ENCODE results near the gene CELSR1. TPM values are rescaled to one million over a fixed set of nuclear protein-coding genes. Genes with fewer than 3 reads are reported as not detected.

Gene CELSR1
- total and polyA plus RNA-seq, 2 of the 13 experiments (the other 11 are each of a cell fraction or from before 2014, with no cell fraction given) = 0.78 to 1.8 TPM

- ChIA-PET CTCF (ENCODE audit: low intra/inter-chr PET ratio, low total read pairs) (no interaction called here), POLR2A (no interaction called here)
- no TSS peak for BruUV-seq (replicated peaks)
- Histone ChIP-seq H3K27ac (ENCODE audit: extremely low read length, insufficient read depth, low read length) (no peak overlapping the region), H2AFZ (ENCODE audit: low read length) (no peak overlapping the region), H3K4me1 (ENCODE audit: insufficient read depth, low read length) (no peaks in the 10 kb centered on the region), H3K4me2 (ENCODE audit: low read depth, low read length) (no peak overlapping the region), H4K20me1 (ENCODE audit: insufficient read depth, low read length) (no peaks in the 10 kb centered on the region), H3K36me3 (replicated peaks in 1 of 2; ENCODE audit: control insufficient read depth in 1 of 2, insufficient read depth in 2 of 2, low read length in 2 of 2) (no peaks in the 10 kb centered on the region), H3K9me3 (ENCODE audit: low read length) (no peaks in the 10 kb centered on the region), H3K27me3 (ENCODE audit: control insufficient read depth in 1 of 2, insufficient read depth in 2 of 2, low read length in 2 of 2) (peaks cover 0 to 14% of the 10 kb centered on the region in 2 experiments; a peak in 3 of 5 replicates), H3K4me3 (replicated peaks in 1 of 3; ENCODE audit: insufficient read depth in 1 of 3, low read depth in 2 of 3, low read length in 3 of 3) (no peak overlapping the region), H3K9ac (ENCODE audit: insufficient read depth, low read depth, low read length) (no peak overlapping the region), H3K79me2 (ENCODE audit: insufficient read depth, low read length) (no peaks in the 10 kb centered on the region)
- FAIRE-seq (no peak), ATAC-seq (no peak), DNase-seq (ENCODE audit: low spot score) (no peak)
- intact Hi-C loops (cut with micrococcal nuclease; ENCODE audit: unreplicated experiment) (no loop called here), in situ Hi-C loops (cut with HindIII; ENCODE audit: extremely low pct_ligation_motif_present, low pct_unique_long_range_greater_than_20kb) (no loop called here)
- TF ChIP-seq ZMAT5 (CRISPR knock-in tag; IDR thresholded peaks at IDR 0.05; ENCODE audit: borderline replicate concordance, low read depth) (no peak), RAD21 (CRISPR knock-in tag; IDR thresholded peaks at IDR 0.05) (no peak), ZNF367 (CRISPR knock-in tag; IDR thresholded peaks at IDR 0.05; ENCODE audit: borderline replicate concordance) (no peak), TEAD3 (CRISPR knock-in tag; optimal IDR thresholded peaks at IDR 0.05; ENCODE audit: borderline replicate concordance) (no peak), RFX3 (CRISPR knock-in tag; IDR thresholded peaks at IDR 0.05) (no peak), ZNF292 (CRISPR knock-in tag; IDR thresholded peaks at IDR 0.05; ENCODE audit: borderline replicate concordance, low read depth) (no peak), ZNF274 (CRISPR knock-in tag; IDR thresholded peaks at IDR 0.05) (no peak), CREB3 (CRISPR knock-in tag; IDR thresholded peaks at IDR 0.05) (no peak), IKZF4 (CRISPR knock-in tag; IDR thresholded peaks at IDR 0.05; ENCODE audit: borderline replicate concordance, low read depth, not compliant biosample characterization) (no peak), RCOR2 (CRISPR knock-in tag; IDR thresholded peaks at IDR 0.05) (no peak), TCF12 (IDR thresholded peaks at IDR 0.05) (no peak), TCF12 (CRISPR knock-in tag; IDR thresholded peaks at IDR 0.05) (no peak), TMF1 (CRISPR knock-in tag; IDR thresholded peaks at IDR 0.05; ENCODE audit: low read depth) (no peak), MLX (CRISPR knock-in tag; IDR thresholded peaks at IDR 0.05) (no peak), CEBPB (IDR thresholded peaks at IDR 0.05; ENCODE audit: borderline replicate concordance, low read depth, low read length) (no peak), HOMEZ (CRISPR knock-in tag; IDR thresholded peaks at IDR 0.05; ENCODE audit: low read depth) (no peak)
- WGBS (ENCODE audit: low lambda C conversion rate) = 69% methylated on average over 8 of the region's 16 CpGs
Observed at GRCh38 chr22:46509416-46510089, 27.9 kb downstream of the CELSR1 start.
